Hepatocyte (in vitro differentiated cells): ENCODE results near the gene CNOT8.

ENCODE experiments used
- CTCF ChIP-seq: fragments of 200-600 bp; sonication (generic); IDR thresholded peaks from 2 replicates; pipeline ENCODE4 v1.5.1; 2016; ENCODE audit warnings: antibody characterized with exemption, mild to moderate bottlenecking; ENCODE audit not compliant: poor library complexity
- EZH2 ChIP-seq: fragments of 200-600 bp; sonication (generic); IDR thresholded peaks from 2 replicates; pipeline ENCODE4 v1.6.1; 2016; ENCODE audit warnings: antibody characterized with exemption, mild to moderate bottlenecking, borderline replicate concordance
- EZH2phosphoT487 ChIP-seq: fragments of 200-600 bp; sonication (generic); IDR thresholded peaks from one replicate; pipeline ENCODE4 v1.6.1; 2018; ENCODE audit warnings: antibody characterized with exemption, mild to moderate bottlenecking, low read depth, moderate library complexity; ENCODE audit not compliant: unreplicated experiment, severe bottlenecking

GRCh38 chr5:154811653-154812465, 46.6 kb upstream of the CNOT8 start:
- TF ChIP-seq EZH2: no peak
- TF ChIP-seq CTCF: peak; percentile 82
- TF ChIP-seq EZH2phosphoT487: no peak
